B cell (primary cell): ENCODE measurements around the gene LGSN. TPM values are rescaled to one million over a fixed set of nuclear protein-coding genes. Genes with fewer than 3 reads are reported as not detected.

Experiments
- ATAC-seq: fragments of 200-7000 bp; cut with Tn5 transposase; one replicate; pipeline ENCODE4 v1.10.0; 2021; ENCODE audit warnings: low read depth, mild to moderate bottlenecking, moderate number of reproducible peaks, moderate library complexity
- CTCF ChIA-PET: fragments of 350-600 bp; sonication (Branson Sonifier 250); formaldehyde crosslinking; loops from one replicate; lab custom pipeline; 2021; ENCODE audit warnings: antibody characterized with exemption, inconsistent platforms; lab: Charles Lee
- POLR2A ChIA-PET: fragments of 350-600 bp; sonication (Branson Sonifier 250); formaldehyde crosslinking; loops from one replicate; lab custom pipeline; 2021; ENCODE audit warnings: antibody characterized with exemption; lab: Charles Lee
- DNase-seq: peaks from one replicate; pipeline ENCODE4 v3.0.0; 2013
- H2AFZ ChIP-seq: 2 replicates; pipeline ENCODE4 v1.6.1; 2012; ENCODE audit warnings: mild to moderate bottlenecking, low read depth, low read length; ENCODE audit not compliant: insufficient read depth, poor library complexity, severe bottlenecking
- H3K27ac ChIP-seq, 2 donors: 1 replicate in 1 of 2; 2 replicates in 1 of 2; pipeline ENCODE4 v1.5.1; 2012 to 2013; ENCODE audit warnings: low read length in 2 of 2, mild to moderate bottlenecking in 2 of 2, moderate library complexity in 1 of 2
- H3K27me3 ChIP-seq, 4 experiments: fragments of 200-600 bp in 1 of 4; sonication (generic) in 1 of 4; replicated peaks in 1 of 4; 1 replicate in 2 of 4; 2 replicates in 2 of 4; pipeline versions ENCODE4 v1.6.1 to v1.7.0; 2013 to 2016; ENCODE audit warnings: low read length in 3 of 4, mild to moderate bottlenecking in 2 of 4, mixed read lengths in 1 of 4, moderate library complexity in 1 of 4; ENCODE audit not compliant: insufficient read depth in 4 of 4, control insufficient read depth in 3 of 4; ENCODE audit errors: control extremely low read depth in 1 of 4
- H3K36me3 ChIP-seq, 2 experiments: replicated peaks in 1 of 2; 1 replicate in 1 of 2; 2 replicates in 1 of 2; pipeline versions ENCODE4 v1.6.1 to v1.7.1; 2013; ENCODE audit warnings: low read length in 1 of 2; ENCODE audit not compliant: insufficient read depth in 2 of 2, control insufficient read depth in 1 of 2; ENCODE audit errors: control extremely low read depth in 1 of 2, extremely low read depth in 1 of 2
- H3K4me1 ChIP-seq, 2 donors: fragments of 200-600 bp in 1 of 2; sonication (generic) in 1 of 2; 1 replicate in 1 of 2; 2 replicates in 1 of 2; pipeline versions ENCODE4 v1.5.1 to v1.6.1; 2013 to 2017; ENCODE audit warnings: low read length in 2 of 2; ENCODE audit not compliant: control insufficient read depth in 2 of 2, insufficient read depth in 2 of 2
- H3K4me2 ChIP-seq: replicated peaks from 2 replicates; pipeline ENCODE3; 2012; ENCODE audit warnings: mild to moderate bottlenecking, low read depth, low read length; ENCODE audit not compliant: poor library complexity, severe bottlenecking
- H3K4me3 ChIP-seq, 5 experiments: fragments of 200-600 bp in 1 of 5; sonication (generic) in 1 of 5; 1 replicate in 3 of 5; 2 replicates in 2 of 5; pipeline versions ENCODE4 v1.5.1 to v1.7.0; 2011 to 2016; ENCODE audit warnings: low read length in 4 of 5, mild to moderate bottlenecking in 4 of 5, low read depth in 2 of 5, control low read depth in 1 of 5, moderate library complexity in 1 of 5; ENCODE audit not compliant: insufficient read depth in 1 of 5; ENCODE audit errors: control extremely low read depth in 1 of 5, extremely low read depth in 1 of 5
- H3K79me2 ChIP-seq: fragments of 200-600 bp; sonication (generic); one replicate; pipeline ENCODE4 v1.6.0; 2016; ENCODE audit warnings: low read length; ENCODE audit not compliant: control insufficient read depth, insufficient read depth
- H3K9ac ChIP-seq: fragments of 200-600 bp; sonication (generic); 2 replicates; pipeline ENCODE4 v1.6.1; 2017; ENCODE audit warnings: mild to moderate bottlenecking, low read length, moderate library complexity
- H3K9me3 ChIP-seq, 3 donors: one replicate each; pipeline versions ENCODE4 v1.6.1 to v1.7.1; 2013; ENCODE audit warnings: low read length in 2 of 3; ENCODE audit not compliant: control insufficient read depth in 2 of 3, insufficient read depth in 1 of 3; ENCODE audit errors: control extremely low read depth in 1 of 3
- H4K20me1 ChIP-seq: 2 replicates; pipeline ENCODE4 v1.6.0; 2012; ENCODE audit warnings: mild to moderate bottlenecking, low read length; ENCODE audit not compliant: insufficient read depth, control insufficient read depth, poor library complexity, severe bottlenecking
- H3K27ac Mint-ChIP-seq: one replicate; pipeline ENCODE4 v1.8.0; 2021; ENCODE audit warnings: mixed read lengths
- H3K27me3 Mint-ChIP-seq: one replicate; pipeline ENCODE4 v1.8.0; 2021; ENCODE audit warnings: mixed read lengths
- H3K4me1 Mint-ChIP-seq: one replicate; pipeline ENCODE4 v1.8.0; 2021; ENCODE audit warnings: mixed read lengths
- H3K4me3 Mint-ChIP-seq: one replicate; pipeline ENCODE4 v1.8.0; 2021; ENCODE audit warnings: mixed read lengths
- H3K9me3 Mint-ChIP-seq: one replicate; pipeline ENCODE4 v1.8.0; 2022; ENCODE audit warnings: mixed read lengths; ENCODE audit not compliant: insufficient read depth
- CTCF ChIP-seq: fragments of 200-600 bp; IDR thresholded peaks from one replicate; pipeline ENCODE4 v1.8.0; 2022; ENCODE audit warnings: antibody characterized with exemption, mild to moderate bottlenecking
- EZH2 ChIP-seq: IDR thresholded peaks from 2 replicates; pipeline ENCODE4 v1.6.1; 2012; ENCODE audit warnings: borderline replicate concordance, low read depth, mild to moderate bottlenecking, moderate library complexity, low read length; ENCODE audit not compliant: insufficient read depth, poor library complexity, severe bottlenecking
- whole genome bisulfite sequencing: methylation state at CpG from one replicate; pipeline ENCODE4 v1.1.5; 2013; ENCODE audit warnings: missing lambda C conversion rate; ENCODE audit not compliant: insufficient coverage; 5-methylcytosine and 5-hydroxymethylcytosine counted together
- intact Hi-C: fragments of 100-400 bp; cut with micrococcal nuclease; formaldehyde crosslinking; loops from one replicate; pipeline ENCODE4 v1.10.0; 2022
- polyA plus RNA-seq: library from polyadenylated mRNA; depleted of rRNA; stranded (reverse); fragments of >200 nt; gene quantifications from 2 replicates; pipeline ENCODE4 v1.2.3, GENCODE V29; 2012
- total RNA-seq, 2 donors: library from RNA; stranded (reverse); fragments of 120-200 nt in 1 of 2; gene quantifications; 1 replicate in 1 of 2; 2 replicates in 1 of 2; pipeline versions ENCODE4 v1.2.3 to v1.2.4, GENCODE V29; 2013 to 2022

The LGSN gene
- total and polyA plus RNA-seq, 2 donors (not counting 1 experiment from before 2014, with no cell fraction given), result not detected

- TF ChIP-seq EZH2 (no peak), CTCF (no peak)
- H3K36me3 ChIP-seq, result no peaks in the 10 kb centered on the region
- no peaks in the 10 kb centered on the region for H3K79me2 ChIP-seq
- H3K27me3 ChIP-seq, result no peaks in the 10 kb centered on the region
- H3K4me1 ChIP-seq, result no peaks in the 10 kb centered on the region
- H3K9me3 ChIP-seq, result no peaks in the 10 kb centered on the region
- DNase-seq, result no peak
- H3K4me2 ChIP-seq, result no peak overlapping the region
- H2AFZ ChIP-seq, result no peak overlapping the region
- ATAC-seq, result no peak
- ChIA-PET POLR2A (no interaction called here), CTCF (no interaction called here)
- no peak overlapping the region for H3K4me3 Mint-ChIP-seq
- intact Hi-C loops, result no loop called here
- H3K27me3 Mint-ChIP-seq, result no peaks in the 10 kb centered on the region
- H3K4me3 ChIP-seq, result no peak overlapping the region
- WGBS, result 100% methylated on average over 1 of the region's 2 CpGs
- no peak overlapping the region for H3K9ac ChIP-seq
- no peak overlapping the region for H3K27ac ChIP-seq
- H3K4me1 Mint-ChIP-seq, result no peaks in the 10 kb centered on the region
- no peak overlapping the region for H3K27ac Mint-ChIP-seq
- no peaks in the 10 kb centered on the region for H4K20me1 ChIP-seq
- no peaks in the 10 kb centered on the region for H3K9me3 Mint-ChIP-seq
Observed at GRCh38 chr6:63268574-63268973, 51.2 kb downstream of the LGSN start.

GRCh38 chr6:63267828-63268227, 52.0 kb downstream of the LGSN start:
- DNase-seq (no peak), ATAC-seq (no peak)
- H3K79me2 ChIP-seq, result no peaks in the 10 kb centered on the region
- no peaks in the 10 kb centered on the region for H3K4me1 Mint-ChIP-seq
- no peaks in the 10 kb centered on the region for H4K20me1 ChIP-seq
- WGBS, result no CpG with 5 or more reads among the region's 1 CpG
- no peak overlapping the region for H3K4me2 ChIP-seq
- H3K27ac ChIP-seq, result no peak overlapping the region
- H3K9ac ChIP-seq, result no peak overlapping the region
- CTCF ChIA-PET, result interaction anchor here (1.3 kb wide), 1 partner anchor 11 kb away, joined by 3 read pairs; no protein-coding TSS in a partner anchor
- H3K4me1 ChIP-seq, result no peaks in the 10 kb centered on the region
- H3K9me3 ChIP-seq, result no peaks in the 10 kb centered on the region
- no peaks in the 10 kb centered on the region for H3K27me3 ChIP-seq
- intact Hi-C loops, result no loop called here
- TF ChIP-seq CTCF (no peak), EZH2 (no peak)
- no peak overlapping the region for H3K4me3 Mint-ChIP-seq
- no peak overlapping the region for H3K27ac Mint-ChIP-seq
- H3K36me3 ChIP-seq, result no peaks in the 10 kb centered on the region
- H3K27me3 Mint-ChIP-seq, result no peaks in the 10 kb centered on the region
- no peak overlapping the region for H3K4me3 ChIP-seq
- POLR2A ChIA-PET, result no interaction called here
- H2AFZ ChIP-seq, result no peak overlapping the region
- H3K9me3 Mint-ChIP-seq, result no peaks in the 10 kb centered on the region
